ENCODE results near the gene DOK3.

DNA sequence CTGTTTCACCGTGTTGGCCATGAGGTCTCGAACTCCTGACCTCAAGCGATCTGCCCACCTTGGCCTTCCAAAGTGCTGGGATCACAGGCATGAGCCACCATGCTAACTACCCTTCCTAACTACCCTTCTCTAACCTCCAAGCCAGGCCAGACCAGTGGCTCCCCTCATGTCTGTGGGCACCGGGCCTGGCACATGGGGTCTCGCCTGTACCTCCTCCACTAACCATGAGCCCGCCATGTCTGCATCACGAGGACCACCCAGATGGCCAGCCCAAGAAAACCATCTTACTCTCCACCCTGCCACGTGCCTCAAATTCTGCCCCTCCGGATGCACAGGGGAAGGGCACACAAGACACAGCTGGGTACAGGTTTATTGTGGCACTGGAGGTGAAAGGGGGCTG, 26.6 kb downstream of the DOK3 start:
- no peak for TF ChIP-seq POLR2AphosphoS5 (IDR thresholded peaks at IDR 0.05; ENCODE audit: insufficient read depth, low read depth, low read length)
- no peak for TF ChIP-seq POLR2A (IDR thresholded peaks at IDR 0.05; ENCODE audit: low read depth, low read length)
